B cell (primary cell): ENCODE results near the gene GLG1. TPM values are rescaled to one million over a fixed set of nuclear protein-coding genes. Genes with fewer than 3 reads are reported as not detected.
"Not testable (repeated sequence)": the region's sequence is repeated elsewhere in the genome, so short reads cannot be mapped to it uniquely, and the experiment has no call there.

ENCODE experiments used
- ATAC-seq: fragments of 200-7000 bp; cut with Tn5 transposase; one replicate; pipeline ENCODE4 v1.10.0; 2021; ENCODE audit warnings: low read depth, mild to moderate bottlenecking, moderate number of reproducible peaks, moderate library complexity
- CTCF ChIA-PET: fragments of 350-600 bp; sonication (Branson Sonifier 250); formaldehyde crosslinking; loops from one replicate; lab custom pipeline; 2021; ENCODE audit warnings: antibody characterized with exemption, inconsistent platforms; lab: Charles Lee
- POLR2A ChIA-PET: fragments of 350-600 bp; sonication (Branson Sonifier 250); formaldehyde crosslinking; loops from one replicate; lab custom pipeline; 2021; ENCODE audit warnings: antibody characterized with exemption; lab: Charles Lee
- DNase-seq: peaks from one replicate; pipeline ENCODE4 v3.0.0; 2013
- H2AFZ ChIP-seq: 2 replicates; pipeline ENCODE4 v1.6.1; 2012; ENCODE audit warnings: mild to moderate bottlenecking, low read depth, low read length; ENCODE audit not compliant: insufficient read depth, poor library complexity, severe bottlenecking
- H3K27ac ChIP-seq, 2 donors: 1 replicate in 1 of 2; 2 replicates in 1 of 2; pipeline ENCODE4 v1.5.1; 2012 to 2013; ENCODE audit warnings: low read length in 2 of 2, mild to moderate bottlenecking in 2 of 2, moderate library complexity in 1 of 2
- H3K27me3 ChIP-seq, 4 experiments: fragments of 200-600 bp in 1 of 4; sonication (generic) in 1 of 4; replicated peaks in 1 of 4; 1 replicate in 2 of 4; 2 replicates in 2 of 4; pipeline versions ENCODE4 v1.6.1 to v1.7.0; 2013 to 2016; ENCODE audit warnings: low read length in 3 of 4, mild to moderate bottlenecking in 2 of 4, mixed read lengths in 1 of 4, moderate library complexity in 1 of 4; ENCODE audit not compliant: insufficient read depth in 4 of 4, control insufficient read depth in 3 of 4; ENCODE audit errors: control extremely low read depth in 1 of 4
- H3K36me3 ChIP-seq, 2 experiments: replicated peaks in 1 of 2; 1 replicate in 1 of 2; 2 replicates in 1 of 2; pipeline versions ENCODE4 v1.6.1 to v1.7.1; 2013; ENCODE audit warnings: low read length in 1 of 2; ENCODE audit not compliant: insufficient read depth in 2 of 2, control insufficient read depth in 1 of 2; ENCODE audit errors: control extremely low read depth in 1 of 2, extremely low read depth in 1 of 2
- H3K4me1 ChIP-seq, 2 donors: fragments of 200-600 bp in 1 of 2; sonication (generic) in 1 of 2; 1 replicate in 1 of 2; 2 replicates in 1 of 2; pipeline versions ENCODE4 v1.5.1 to v1.6.1; 2013 to 2017; ENCODE audit warnings: low read length in 2 of 2; ENCODE audit not compliant: control insufficient read depth in 2 of 2, insufficient read depth in 2 of 2
- H3K4me2 ChIP-seq: replicated peaks from 2 replicates; pipeline ENCODE3; 2012; ENCODE audit warnings: mild to moderate bottlenecking, low read depth, low read length; ENCODE audit not compliant: poor library complexity, severe bottlenecking
- H3K4me3 ChIP-seq, 5 experiments: fragments of 200-600 bp in 1 of 5; sonication (generic) in 1 of 5; 1 replicate in 3 of 5; 2 replicates in 2 of 5; pipeline versions ENCODE4 v1.5.1 to v1.7.0; 2011 to 2016; ENCODE audit warnings: low read length in 4 of 5, mild to moderate bottlenecking in 4 of 5, low read depth in 2 of 5, control low read depth in 1 of 5, moderate library complexity in 1 of 5; ENCODE audit not compliant: insufficient read depth in 1 of 5; ENCODE audit errors: control extremely low read depth in 1 of 5, extremely low read depth in 1 of 5
- H3K79me2 ChIP-seq: fragments of 200-600 bp; sonication (generic); one replicate; pipeline ENCODE4 v1.6.0; 2016; ENCODE audit warnings: low read length; ENCODE audit not compliant: control insufficient read depth, insufficient read depth
- H3K9ac ChIP-seq: fragments of 200-600 bp; sonication (generic); 2 replicates; pipeline ENCODE4 v1.6.1; 2017; ENCODE audit warnings: mild to moderate bottlenecking, low read length, moderate library complexity
- H3K9me3 ChIP-seq, 3 donors: one replicate each; pipeline versions ENCODE4 v1.6.1 to v1.7.1; 2013; ENCODE audit warnings: low read length in 2 of 3; ENCODE audit not compliant: control insufficient read depth in 2 of 3, insufficient read depth in 1 of 3; ENCODE audit errors: control extremely low read depth in 1 of 3
- H4K20me1 ChIP-seq: 2 replicates; pipeline ENCODE4 v1.6.0; 2012; ENCODE audit warnings: mild to moderate bottlenecking, low read length; ENCODE audit not compliant: insufficient read depth, control insufficient read depth, poor library complexity, severe bottlenecking
- H3K27ac Mint-ChIP-seq: one replicate; pipeline ENCODE4 v1.8.0; 2021; ENCODE audit warnings: mixed read lengths
- H3K27me3 Mint-ChIP-seq: one replicate; pipeline ENCODE4 v1.8.0; 2021; ENCODE audit warnings: mixed read lengths
- H3K4me1 Mint-ChIP-seq: one replicate; pipeline ENCODE4 v1.8.0; 2021; ENCODE audit warnings: mixed read lengths
- H3K4me3 Mint-ChIP-seq: one replicate; pipeline ENCODE4 v1.8.0; 2021; ENCODE audit warnings: mixed read lengths
- H3K9me3 Mint-ChIP-seq: one replicate; pipeline ENCODE4 v1.8.0; 2022; ENCODE audit warnings: mixed read lengths; ENCODE audit not compliant: insufficient read depth
- WGBS: methylation state at CpG from one replicate; pipeline ENCODE4 v1.1.5; 2013; ENCODE audit warnings: missing lambda C conversion rate; ENCODE audit not compliant: insufficient coverage; 5-methylcytosine and 5-hydroxymethylcytosine counted together
- intact Hi-C: fragments of 100-400 bp; cut with micrococcal nuclease; formaldehyde crosslinking; loops from one replicate; pipeline ENCODE4 v1.10.0; 2022
- polyA plus RNA-seq: library from polyadenylated mRNA; depleted of rRNA; stranded (reverse); fragments of >200 nt; gene quantifications from 2 replicates; pipeline ENCODE4 v1.2.3, GENCODE V29; 2012
- total RNA-seq, 2 donors: library from RNA; stranded (reverse); fragments of 120-200 nt in 1 of 2; gene quantifications; 1 replicate in 1 of 2; 2 replicates in 1 of 2; pipeline versions ENCODE4 v1.2.3 to v1.2.4, GENCODE V29; 2013 to 2022

The GLG1 gene
- total and polyA plus RNA-seq, 2 donors (not counting 1 experiment from before 2014, with no cell fraction given) = 28.3 to 114 TPM

DNA sequence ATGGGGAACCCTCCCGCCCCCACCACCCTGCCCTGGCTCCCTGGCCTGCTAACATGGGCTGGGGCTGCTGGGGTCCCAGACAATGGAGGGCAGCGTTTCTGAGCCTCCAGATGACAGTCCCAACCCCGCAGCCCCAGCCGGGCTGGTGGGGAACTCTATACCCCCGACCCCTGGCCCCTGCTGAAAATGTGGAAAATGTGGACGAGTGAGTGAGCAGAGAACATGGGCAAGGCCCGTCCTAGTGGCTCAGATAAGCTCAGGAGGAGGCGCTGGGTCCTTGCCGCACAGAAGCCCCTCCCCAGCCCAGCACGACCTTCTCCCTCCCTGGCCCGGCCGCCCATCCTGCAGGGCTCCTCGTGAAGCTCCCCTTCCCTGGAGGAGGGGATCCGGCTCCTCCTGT, 187.1 kb downstream of the GLG1 start:
- not testable (repeated sequence) for H3K27ac Mint-ChIP-seq

GRCh38 chr16:74417897-74418296, 189.0 kb downstream of the GLG1 start:
- H3K27me3 Mint-ChIP-seq, H3K4me3 Mint-ChIP-seq, H3K9me3 Mint-ChIP-seq, H4K20me1 ChIP-seq, H3K79me2 ChIP-seq, H3K27ac ChIP-seq, H3K4me1 Mint-ChIP-seq, H2AFZ ChIP-seq, H3K4me3 ChIP-seq, H3K9ac ChIP-seq, CTCF ChIA-PET, H3K27me3 ChIP-seq, H3K4me1 ChIP-seq, POLR2A ChIA-PET, H3K9me3 ChIP-seq, H3K4me2 ChIP-seq, intact Hi-C loops, H3K36me3 ChIP-seq, DNase-seq, H3K27ac Mint-ChIP-seq, ATAC-seq: not testable (repeated sequence)
- no CpG with 5 or more reads among the region's 15 CpGs for WGBS

More for the DNA sequence above, 187.1 kb downstream of the GLG1 start:
- intact Hi-C loops, H3K4me3 Mint-ChIP-seq, POLR2A ChIA-PET, H3K27me3 Mint-ChIP-seq, H3K4me1 Mint-ChIP-seq, H2AFZ ChIP-seq, H3K36me3 ChIP-seq, H3K4me1 ChIP-seq, H3K9me3 ChIP-seq, H4K20me1 ChIP-seq, H3K27ac ChIP-seq, DNase-seq, CTCF ChIA-PET, H3K4me3 ChIP-seq, ATAC-seq, H3K27me3 ChIP-seq, H3K9ac ChIP-seq, H3K4me2 ChIP-seq, H3K79me2 ChIP-seq, H3K9me3 Mint-ChIP-seq: not testable (repeated sequence)
- WGBS = 80% methylated on average over 1 of the region's 14 CpGs

- H3K4me3 ChIP-seq, intact Hi-C loops, CTCF ChIA-PET, DNase-seq, ATAC-seq, H3K79me2 ChIP-seq, H3K36me3 ChIP-seq, H4K20me1 ChIP-seq, H3K27ac ChIP-seq, H3K27ac Mint-ChIP-seq, H3K9me3 Mint-ChIP-seq, H2AFZ ChIP-seq, H3K9me3 ChIP-seq, H3K4me2 ChIP-seq, H3K4me1 Mint-ChIP-seq, POLR2A ChIA-PET, H3K9ac ChIP-seq, H3K4me3 Mint-ChIP-seq, H3K27me3 Mint-ChIP-seq, H3K27me3 ChIP-seq, H3K4me1 ChIP-seq: not testable (repeated sequence)
- WGBS = 94% methylated on average over 6 of the region's 7 CpGs
Measured at GRCh38 chr16:74413920-74414319, 193.0 kb downstream of the GLG1 start.

- H4K20me1 ChIP-seq, H3K4me1 ChIP-seq, ATAC-seq, CTCF ChIA-PET, H3K4me3 Mint-ChIP-seq, H3K36me3 ChIP-seq, intact Hi-C loops, H3K4me1 Mint-ChIP-seq, H3K79me2 ChIP-seq, H3K27me3 Mint-ChIP-seq, DNase-seq, H3K4me3 ChIP-seq, H3K27ac ChIP-seq, H3K27ac Mint-ChIP-seq, H2AFZ ChIP-seq, H3K9ac ChIP-seq, H3K27me3 ChIP-seq, H3K9me3 ChIP-seq, H3K9me3 Mint-ChIP-seq, POLR2A ChIA-PET, H3K4me2 ChIP-seq: not testable (repeated sequence)
- WGBS = no CpG with 5 or more reads among the region's 9 CpGs
Measured at GRCh38 chr16:74413485-74413884, 193.4 kb downstream of the GLG1 start.
